ENCODE data around the gene HIBCH. TPM values are rescaled to one million over a fixed set of nuclear protein-coding genes. Genes with fewer than 3 reads are reported as not detected.

Gene HIBCH
- total and polyA plus RNA-seq, 2 of the 4 experiments (the other 2 are of a cell fraction): 8.8 to 11.9 TPM

DNA sequence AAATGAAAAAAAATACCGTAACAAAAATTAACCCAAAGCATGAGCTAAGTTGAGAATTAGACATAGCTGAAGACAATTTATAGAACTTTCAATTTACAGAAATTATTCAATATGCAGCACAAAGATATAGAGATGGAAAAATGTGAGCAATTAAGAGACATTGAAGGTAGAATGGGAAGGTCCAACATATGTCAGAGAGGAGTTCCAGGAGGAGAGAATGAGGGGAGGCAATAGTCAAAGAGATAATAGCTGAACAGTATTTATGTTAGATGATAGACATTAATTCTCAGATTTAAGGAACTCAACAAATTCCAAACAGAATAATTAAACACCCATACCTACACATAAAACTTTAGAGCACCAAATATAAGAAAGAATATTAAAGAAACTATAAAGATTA, 154.1 kb downstream of the HIBCH start:
- POLR2A ChIA-PET (ENCODE audit: unreplicated experiment): no interaction called here
- Histone ChIP-seq H3K27ac (ENCODE audit: insufficient read depth, low read length) (no peak overlapping the region), H4K5ac (ENCODE audit: low read depth, low read length) (no peak overlapping the region), H3K9me1 (ENCODE audit: insufficient read depth, low read length) (no peaks in the 10 kb centered on the region), H2BK120ac (ENCODE audit: low read depth, low read length) (no peak overlapping the region), H3K56ac (ENCODE audit: extremely low read depth, insufficient read depth, low read length) (no peak overlapping the region), H3K23ac (ENCODE audit: low read depth, low read length) (no peak overlapping the region), H3K79me1 (ENCODE audit: low read depth in 1 of 2, low read length in 2 of 2) (no peaks in the 10 kb centered on the region), H3K9me3 (ENCODE audit: control insufficient read depth, insufficient read depth, low read length) (no peaks in the 10 kb centered on the region; the same call in 1 of the 2 replicates), H2AK9ac (replicated peaks; ENCODE audit: low read depth, low read length, poor library complexity) (no peak overlapping the region), H2BK5ac (ENCODE audit: low read depth, low read length, poor library complexity, severe bottlenecking) (no peak overlapping the region), H4K91ac (ENCODE audit: insufficient read depth, low read depth, low read length) (no peak overlapping the region), H2BK20ac (ENCODE audit: low read depth, low read length) (no peak overlapping the region), H2AFZ (replicated peaks; ENCODE audit: low read length, poor library complexity) (no peak overlapping the region), H3K4me3 (ENCODE audit: insufficient read depth, low read depth, low read length) (no peak overlapping the region), H2AK5ac (ENCODE audit: low read depth, low read length) (no peak overlapping the region), H3K27me3 (ENCODE audit: control insufficient read depth, insufficient read depth, low read length) (no peaks in the 10 kb centered on the region), H3K14ac (replicated peaks; ENCODE audit: low read depth, low read length) (no peak overlapping the region), H3K4me2 (ENCODE audit: low read depth, low read length) (no peak overlapping the region), H4K20me1 (ENCODE audit: insufficient read depth, low read length) (no peaks in the 10 kb centered on the region), H3K18ac (ENCODE audit: low read depth, low read length) (no peak overlapping the region), H2BK15ac (ENCODE audit: low read depth, low read length) (no peak overlapping the region), H3K4me1 (ENCODE audit: control insufficient read depth, insufficient read depth, low read length) (no peaks in the 10 kb centered on the region), H3K9ac (ENCODE audit: low read depth, low read length) (no peak overlapping the region), H3K4ac (ENCODE audit: low read depth, low read length) (no peak overlapping the region), H4K8ac (ENCODE audit: low read depth in 2 of 2, low read length in 2 of 2) (no peak overlapping the region), H3K36me3 (ENCODE audit: control insufficient read depth, insufficient read depth, low read length) (no peaks in the 10 kb centered on the region)
- no peak for ATAC-seq (ENCODE audit: low read depth)
- dilution Hi-C loops (cut with HindIII; ENCODE audit: low sequenced_read_pairs, unreplicated experiment): no loop called here
- no CpG with 5 or more reads among the region's 1 CpG for WGBS, 2 experiments (ENCODE audit: extremely low coverage in 2 of 2, insufficient read length in 1 of 2)
- TF ChIP-seq ELK1 (IDR thresholded peaks at IDR 0.05; ENCODE audit: borderline replicate concordance, low read depth, low read length) (no peak), BHLHE40 (IDR thresholded peaks at IDR 0.05; ENCODE audit: low read depth, low read length) (no peak), MAZ (IDR thresholded peaks at IDR 0.05; ENCODE audit: borderline replicate concordance, low read depth, low read length) (no peak), RAD21 (IDR thresholded peaks at IDR 0.05; ENCODE audit: low read length) (no peak), USF2 (IDR thresholded peaks at IDR 0.05; ENCODE audit: low read depth, low read length) (no peak), CEBPB (IDR thresholded peaks at IDR 0.05; ENCODE audit: low read depth, low read length) (no peak), SMC3 (IDR thresholded peaks at IDR 0.05; ENCODE audit: low read depth, low read length) (no peak), CTCF (conservative IDR thresholded peaks at IDR 0.05; ENCODE audit: low read depth, low read length) (no peak)
- in situ Hi-C loops (cut with MboI; ENCODE audit: low sequenced_read_pairs): no loop called here
- DNase-seq: no peak
- intact Hi-C loops (cut with micrococcal nuclease): no loop called here
- CTCF ChIA-PET: no interaction called here
- no TSS peak for BruUV-seq (replicated peaks)
